HCEC 1CT (cell line): ENCODE results near the gene MSMB.
A peak's percentile ranks its signal among the peaks of the same experiment; 100 is the strongest.

Source experiments
- DNase-seq: peaks from one replicate; pipeline ENCODE4 v3.0.0-alpha.2; 2017

The MSMB gene

DNA sequence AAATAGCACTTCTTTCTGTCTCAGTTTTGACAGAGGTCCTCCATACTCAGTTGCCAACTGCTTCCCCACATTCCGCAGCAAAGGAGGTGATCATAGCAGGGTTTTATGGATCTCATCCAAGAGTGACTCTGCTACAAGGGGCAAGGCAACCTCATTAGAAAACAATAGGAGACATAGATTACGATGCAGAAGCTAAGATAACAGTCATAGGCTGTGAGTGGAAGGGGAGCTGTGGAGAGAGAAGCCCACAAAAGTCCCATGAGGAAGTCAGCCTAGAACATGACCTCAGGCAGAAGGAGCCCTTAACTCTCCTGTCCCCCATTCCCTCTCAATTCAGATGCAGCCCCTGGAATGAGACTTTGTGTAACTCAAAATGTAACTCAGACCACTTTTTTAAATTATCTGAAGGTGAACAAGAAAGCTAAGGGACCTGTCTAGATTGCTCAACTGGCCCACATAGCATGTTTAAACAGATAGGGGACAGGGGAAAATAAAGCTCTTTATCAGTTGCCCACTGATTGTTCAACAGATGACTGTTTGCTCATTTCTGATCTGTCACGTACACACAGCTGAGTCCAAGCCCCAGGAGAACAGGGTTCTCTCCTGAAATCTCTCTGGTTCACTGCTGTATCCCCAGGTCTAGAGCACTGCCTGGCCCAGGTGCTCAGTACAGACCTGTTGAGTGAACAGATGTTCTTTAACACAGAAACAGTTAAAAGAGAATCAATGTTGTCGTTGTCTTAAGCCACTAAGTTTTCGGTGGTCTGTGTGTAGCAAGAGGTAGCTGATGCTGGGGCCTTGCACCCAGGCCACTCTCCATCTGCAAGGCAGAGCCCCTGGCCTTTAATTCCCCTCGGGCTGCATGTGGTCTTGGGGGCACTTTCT is 14.2 kb downstream of the MSMB start:
- no peak for DNase-seq

DNA sequence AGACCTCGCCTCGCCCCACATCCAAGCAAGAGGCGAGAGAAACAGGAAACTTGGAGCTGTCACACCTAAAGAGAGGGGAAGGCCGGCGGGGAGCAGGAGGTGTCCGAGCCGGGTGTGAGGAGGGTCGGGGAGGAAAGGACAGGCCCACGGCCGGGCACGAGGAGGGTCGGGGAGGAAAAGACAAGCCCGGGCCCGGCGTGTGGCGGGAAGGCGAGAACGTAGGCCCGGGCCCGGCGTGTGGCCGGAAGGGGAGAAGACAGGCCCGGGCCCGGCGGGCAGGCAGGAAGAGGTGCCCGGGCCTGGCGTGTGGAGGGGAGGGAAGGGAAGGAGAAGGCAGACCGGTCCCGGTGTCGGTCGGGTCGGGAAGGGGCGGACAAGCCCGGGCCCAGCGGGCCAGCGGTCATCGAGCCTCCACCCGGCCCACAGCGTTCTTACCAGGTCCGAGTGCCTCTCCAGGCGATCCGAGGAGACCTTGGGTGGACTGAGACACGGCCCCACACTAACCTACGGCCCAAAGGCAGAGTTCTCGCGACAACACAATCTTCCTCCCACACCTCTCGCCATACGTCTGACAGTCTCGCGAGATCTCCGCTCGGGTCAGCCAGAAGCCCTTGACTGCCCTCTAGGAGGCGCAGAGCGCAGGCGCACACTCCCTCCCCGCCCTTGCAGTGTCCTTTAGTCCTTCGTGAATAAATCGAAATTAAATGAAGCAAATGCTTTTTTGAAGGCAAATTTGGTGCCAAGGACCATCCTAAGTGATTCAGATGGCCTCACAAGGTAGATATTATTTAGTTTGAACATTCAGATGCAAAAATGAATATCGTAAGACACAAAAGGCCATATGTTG is 15.8 kb downstream of the MSMB start, which contains the start of gene NCOA4:
Gene NCOA4 (minus strand): TSS at position 533 of the 847 bp plus-strand sequence. CDS start 13,943 bp downstream, outside the sequence.
- DNase-seq, result peak; percentile 98

GRCh38 chr10:46029461-46030030 is 16.5 kb downstream of the MSMB start:
- no peak for DNase-seq

GRCh38 chr10:46028584-46029460 is 17.2 kb downstream of the MSMB start:
- peak; percentile 77 for DNase-seq

GRCh38 chr10:46026106-46026505 is 20.0 kb downstream of the MSMB start:
- DNase-seq, result no peak

DNA sequence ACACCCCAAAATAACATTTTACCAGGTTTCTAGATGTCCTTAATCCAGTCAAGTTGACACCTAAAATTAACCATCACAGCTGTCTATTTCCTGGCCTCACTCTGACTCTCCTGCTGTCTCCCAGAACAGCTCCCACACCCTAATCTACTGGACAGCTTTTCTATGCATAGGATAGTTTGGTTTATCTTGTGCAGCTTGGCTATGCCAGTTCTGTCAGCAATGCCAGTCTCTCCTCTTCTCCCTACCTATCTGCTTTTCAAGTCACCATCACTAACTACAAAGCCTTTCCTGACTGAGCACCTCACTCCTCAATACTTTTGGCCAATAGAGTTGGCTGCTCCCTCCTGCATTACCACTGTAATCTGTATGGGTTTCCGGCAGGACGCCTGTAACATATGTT is 20.7 kb downstream of the MSMB start:
- DNase-seq, result no peak

DNA sequence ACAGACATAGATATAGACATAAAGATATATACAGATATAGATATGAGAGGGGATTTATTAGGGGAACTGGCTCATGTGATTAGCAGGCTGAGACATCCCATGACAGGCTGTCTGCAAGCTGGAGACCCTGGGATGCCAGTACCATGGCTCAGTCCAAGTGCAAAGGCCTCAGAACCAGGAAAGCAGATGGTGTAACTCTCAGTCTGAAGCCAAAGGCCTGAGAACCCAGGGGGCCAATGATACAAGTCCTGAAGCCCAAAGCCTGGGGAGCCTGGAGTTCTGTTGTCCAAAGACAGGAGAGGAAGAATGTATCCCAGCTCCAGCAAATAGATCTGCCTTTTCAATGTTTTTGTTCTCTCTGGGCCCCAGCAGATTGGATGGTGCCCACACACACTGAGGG is 21.1 kb downstream of the MSMB start:
- DNase-seq, result no peak

- DNase-seq, result peak; percentile 94
Observed at GRCh38 chr10:46022978-46023702, 22.9 kb downstream of the MSMB start.

DNA sequence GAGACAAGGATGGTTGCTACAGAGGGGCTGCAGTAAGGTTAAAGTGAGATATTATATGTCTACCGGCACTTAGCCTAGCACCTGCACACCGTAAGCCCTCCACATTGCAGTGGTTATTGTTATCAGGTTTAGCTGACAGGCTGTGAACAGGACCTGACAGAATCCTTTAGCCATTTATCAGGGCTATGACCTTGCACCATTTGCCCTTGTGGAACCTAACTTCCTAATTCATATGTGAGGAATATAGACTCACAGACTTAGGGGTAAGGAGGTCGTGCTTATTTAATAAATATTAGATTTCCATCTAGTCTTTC is 25.8 kb downstream of the MSMB start:
- DNase-seq, result no peak

DNA sequence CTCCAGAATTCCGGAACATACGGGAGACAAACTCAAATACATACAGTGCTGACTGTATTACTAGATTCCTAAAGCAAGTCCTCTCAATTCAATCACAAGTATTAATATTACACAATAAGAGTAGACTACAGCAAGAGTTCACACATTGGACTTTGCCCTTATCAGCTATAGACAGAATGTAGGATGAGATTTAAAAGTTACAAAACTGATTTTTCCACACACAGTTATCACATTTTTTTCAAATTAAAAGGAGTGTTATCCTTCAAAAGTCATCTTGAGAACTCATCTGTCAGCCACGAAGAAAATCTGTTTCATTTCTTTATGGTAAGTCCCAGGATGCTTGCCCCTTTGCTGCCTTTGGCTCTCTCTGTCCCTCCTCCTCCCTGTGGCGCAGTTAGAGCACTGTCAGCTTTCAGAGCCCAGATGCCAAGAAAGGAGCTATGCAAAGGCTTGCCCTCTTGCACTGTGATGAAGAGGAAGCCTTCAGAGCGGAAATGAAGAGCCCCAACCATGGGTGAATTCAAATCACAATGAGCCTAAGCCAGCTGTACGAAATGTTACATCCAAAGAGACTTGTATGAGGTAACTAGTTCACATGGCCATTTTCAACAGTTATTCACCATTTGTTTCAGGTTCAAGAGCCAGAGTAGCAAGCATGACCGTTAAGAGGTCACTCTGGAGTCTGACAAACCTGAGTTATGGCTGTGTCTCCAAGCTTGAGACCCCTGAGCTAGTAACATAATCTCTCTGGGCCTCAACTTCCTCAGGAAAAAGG is 26.3 kb downstream of the MSMB start:
- no peak for DNase-seq

DNA sequence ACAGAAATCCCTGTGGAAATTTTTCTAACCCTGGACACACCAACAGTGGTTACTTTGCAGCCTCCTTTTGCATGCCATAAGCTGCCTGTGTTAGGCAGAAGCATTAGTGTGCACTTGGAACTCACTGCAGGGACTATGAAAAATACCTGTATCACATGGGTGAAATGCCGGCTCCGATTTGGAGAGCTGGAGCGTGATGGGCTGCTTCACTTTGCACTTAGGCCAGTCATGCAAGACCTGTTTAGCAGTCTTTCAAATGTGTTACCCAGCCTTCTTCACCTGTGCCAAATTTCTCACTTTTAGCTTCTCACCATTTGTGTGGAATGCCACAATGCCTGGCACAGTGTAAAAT is 26.9 kb downstream of the MSMB start:
- DNase-seq, result no peak

- DNase-seq, result peak; percentile 7
Observed at GRCh38 chr10:46018453-46019176, 27.5 kb downstream of the MSMB start.

DNA sequence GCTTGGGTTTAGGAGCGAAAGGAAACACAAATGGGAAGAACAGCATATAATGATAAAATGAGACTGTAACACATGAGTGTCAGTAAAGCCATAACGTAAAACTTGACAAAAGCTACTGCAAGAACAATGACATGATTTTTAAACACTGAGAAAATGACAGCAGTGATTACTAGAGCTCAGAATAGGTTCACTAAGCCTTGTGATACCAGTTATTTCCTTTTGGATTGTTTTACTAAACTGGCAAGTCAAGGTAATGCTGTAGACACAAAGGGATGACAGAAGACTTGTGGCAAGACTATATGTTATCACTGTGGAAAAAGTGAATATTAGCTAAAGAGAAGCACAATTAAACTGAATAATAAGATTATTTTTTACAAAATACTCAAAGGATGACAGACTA is 28.3 kb downstream of the MSMB start:
- DNase-seq, result no peak

DNA sequence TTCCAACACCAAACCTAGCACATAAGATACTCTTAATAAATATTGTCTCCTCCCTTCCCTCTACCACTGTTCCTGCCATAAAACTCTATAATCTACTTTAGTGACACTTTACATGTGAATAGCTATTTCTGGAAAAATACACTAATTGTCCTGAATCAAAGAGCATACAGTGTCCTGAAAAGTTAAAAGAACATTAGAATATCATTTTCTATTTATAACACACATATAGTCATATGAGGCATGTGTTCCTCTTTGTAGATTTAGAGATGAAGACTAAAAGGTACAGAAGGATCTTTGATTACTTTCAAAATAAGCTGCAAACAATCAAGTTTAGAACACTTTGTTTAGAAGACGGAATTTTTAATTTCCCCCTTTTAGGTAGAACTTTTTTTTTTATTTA is 29.3 kb downstream of the MSMB start:
- no peak for DNase-seq

DNA sequence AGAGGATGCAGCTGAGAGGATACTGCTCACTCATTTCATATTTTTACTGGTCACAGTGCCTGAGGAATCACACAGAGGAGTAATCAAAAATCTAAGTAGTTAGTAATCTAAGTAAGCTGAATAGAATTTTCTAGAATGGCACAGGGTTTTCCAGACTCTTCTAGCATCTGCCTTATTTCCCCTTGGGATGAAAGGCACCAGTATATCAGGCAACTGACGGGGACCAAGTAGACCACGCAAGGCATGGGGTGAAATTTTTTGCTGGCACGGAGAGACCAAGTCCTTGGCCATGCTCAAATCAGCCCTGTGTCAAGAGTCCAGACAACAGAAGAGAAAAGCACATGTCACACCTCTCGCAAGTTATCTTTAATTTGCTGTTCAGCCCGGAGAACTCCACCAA is 29.9 kb downstream of the MSMB start:
- no peak for DNase-seq

- peak; percentile 39 for DNase-seq
Observed at GRCh38 chr10:46014683-46015405, 31.2 kb downstream of the MSMB start.

- DNase-seq, result no peak
Observed at GRCh38 chr10:46014206-46014605, 31.9 kb downstream of the MSMB start.

DNA sequence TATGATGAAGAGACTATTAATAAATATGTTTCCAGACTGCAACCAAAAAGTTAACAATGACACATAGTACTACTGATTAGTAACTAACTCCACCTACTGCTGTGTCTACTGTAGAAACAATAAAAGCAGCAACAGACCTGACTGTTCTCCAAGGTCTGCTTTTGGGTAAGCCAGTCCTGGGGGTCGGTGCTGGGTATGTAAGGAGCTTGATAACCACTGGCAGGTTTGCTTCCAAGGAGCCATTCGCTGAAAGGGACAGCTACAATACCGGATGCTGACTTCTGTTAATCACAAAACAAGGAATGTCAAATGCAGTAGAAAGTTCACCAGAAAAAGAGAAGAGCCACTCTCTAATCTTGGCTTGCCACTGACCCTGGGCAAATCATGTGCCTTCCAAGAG is 33.3 kb downstream of the MSMB start:
- DNase-seq, result no peak

- peak; percentile 90 for DNase-seq
Observed at GRCh38 chr10:46006219-46006618, 39.9 kb downstream of the MSMB start.

DNA sequence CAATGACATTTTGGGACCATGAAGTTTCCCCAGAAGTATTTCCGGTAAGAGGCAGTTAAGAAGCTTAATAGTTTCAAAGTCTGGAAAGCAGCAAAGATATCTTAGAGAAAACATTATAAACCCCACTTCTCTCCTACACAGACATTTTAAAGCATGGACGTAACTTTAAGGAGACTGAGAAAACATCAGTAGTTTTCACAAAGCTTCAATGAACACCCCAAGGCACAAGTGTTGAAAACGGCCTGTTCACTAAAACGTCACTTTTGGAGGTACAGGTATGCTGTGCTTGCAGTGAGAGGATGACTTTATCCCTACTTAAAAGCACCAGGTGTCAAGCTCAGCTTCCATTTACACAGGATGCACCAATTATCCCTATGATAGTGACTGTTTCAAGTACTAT is 40.7 kb downstream of the MSMB start:
- no peak for DNase-seq
